ENCODE results near the gene APBB1. TPM values are rescaled to one million over a fixed set of nuclear protein-coding genes. Genes with fewer than 3 reads are reported as not detected.

Gene APBB1
- total RNA-seq (2014; rRNA removed; shearing (Covaris generic); ENCODE audit: low replicate concordance) = 9.2 and 19.4 TPM in 2 replicates

- in situ Hi-C loops (cut with HindIII; ENCODE audit: low pct_unique_long_range_greater_than_20kb, low sequenced_read_pairs) = no loop called here
- peak; percentile 41 for DNase-seq (ENCODE audit: low read depth)
Observed at GRCh38 chr11:6419009-6419631, at the start of gene APBB1. Gene APBB1, minus strand, starts transcription at chr11:6419094. Its CDS starts 7,747 bp downstream, at chr11:6411347.

DNA sequence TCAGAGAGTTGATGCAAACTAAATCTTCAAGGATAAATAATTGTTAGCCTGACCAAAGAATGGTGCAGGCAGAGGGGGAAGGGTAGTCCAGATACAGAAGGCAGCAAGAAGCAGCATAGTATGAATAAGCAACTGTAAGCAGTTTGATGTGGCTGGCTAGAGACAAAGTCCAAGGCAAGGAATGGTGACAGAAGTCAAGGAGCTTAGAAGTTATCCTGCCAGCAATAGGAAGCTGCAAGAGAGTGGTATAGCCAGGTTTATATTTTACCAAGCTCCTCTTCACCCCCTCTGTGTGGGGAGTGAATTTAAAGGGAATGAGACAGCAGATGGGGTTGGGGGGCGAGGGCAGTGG, 40.2 kb upstream of the APBB1 start:
- DNase-seq (ENCODE audit: low read depth) = no peak
- in situ Hi-C loops (cut with HindIII; ENCODE audit: low pct_unique_long_range_greater_than_20kb, low sequenced_read_pairs) = no loop called here

DNA sequence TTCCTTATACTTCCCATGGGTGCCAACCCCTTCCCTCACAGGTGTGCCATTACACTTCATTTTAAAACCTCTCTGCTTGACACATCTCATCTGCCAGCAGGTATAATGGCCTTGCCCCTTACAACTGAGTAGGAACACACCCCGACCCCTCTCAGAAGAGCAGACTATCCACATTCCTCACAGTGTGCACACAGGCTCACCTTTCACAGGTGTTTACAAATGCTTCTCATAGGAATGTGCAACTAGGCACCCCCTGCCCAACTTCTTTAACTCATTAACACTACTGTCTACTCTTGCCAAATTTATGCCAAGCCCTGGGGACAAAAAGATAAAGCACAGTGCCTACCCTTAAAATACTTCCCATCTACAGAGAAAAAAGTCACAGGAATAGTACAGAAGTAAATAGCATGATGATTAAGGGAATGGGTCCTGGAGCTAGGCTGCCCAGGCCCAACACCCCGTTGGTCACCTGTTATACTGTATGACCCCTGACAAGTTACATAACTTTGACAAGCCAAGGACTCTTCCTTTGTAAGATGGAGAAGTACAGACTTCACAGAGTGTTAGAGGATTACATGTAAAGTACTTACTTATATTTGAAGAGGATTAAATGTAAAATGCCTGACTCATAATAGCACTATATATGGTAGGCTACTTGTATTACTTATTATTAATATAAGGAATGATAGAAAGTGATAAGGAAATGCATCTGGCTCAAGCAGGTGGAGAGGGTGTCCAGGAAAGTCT, 39.6 kb upstream of the APBB1 start:
- in situ Hi-C loops (cut with HindIII; ENCODE audit: low pct_unique_long_range_greater_than_20kb, low sequenced_read_pairs) = no loop called here
- no peak for DNase-seq (ENCODE audit: low read depth)

DNA sequence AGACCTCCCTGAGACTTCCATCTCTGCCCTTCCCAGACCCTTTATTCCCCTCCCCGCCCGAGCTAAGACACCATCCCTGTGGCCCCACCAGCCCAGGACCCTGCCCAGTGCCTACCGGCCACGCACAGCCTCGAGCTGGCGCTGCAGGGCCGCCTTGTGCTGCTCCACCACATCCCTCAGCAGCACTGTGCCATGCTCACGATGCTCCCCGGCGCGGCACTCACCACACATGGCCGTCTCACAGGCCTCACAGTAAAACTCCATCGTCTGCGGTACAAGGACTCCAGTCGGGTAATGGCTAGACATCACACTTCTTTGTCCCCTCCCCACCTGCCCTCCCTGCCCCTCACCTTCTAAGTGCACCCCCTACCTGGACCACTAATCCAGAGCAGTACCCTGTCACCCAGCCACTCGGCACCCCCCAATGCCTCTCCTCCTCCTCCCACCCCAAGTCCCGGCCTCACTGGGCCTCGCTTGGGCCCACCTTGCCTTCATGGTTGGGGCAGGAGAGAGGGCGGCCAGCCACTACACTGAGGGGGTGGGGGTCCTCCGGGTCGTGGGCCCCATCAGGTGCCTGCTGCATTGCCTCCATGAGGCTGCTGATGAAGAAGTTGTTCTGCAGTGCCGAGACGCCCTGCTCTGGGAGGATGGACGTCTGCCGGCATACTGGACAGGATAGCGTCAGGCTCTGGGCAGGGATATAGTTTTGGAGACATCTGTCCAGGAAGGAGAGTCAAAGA, 38.9 kb upstream of the APBB1 start:
- no peak for DNase-seq (ENCODE audit: low read depth)
- in situ Hi-C loops (cut with HindIII; ENCODE audit: low pct_unique_long_range_greater_than_20kb, low sequenced_read_pairs) = no loop called here

DNA sequence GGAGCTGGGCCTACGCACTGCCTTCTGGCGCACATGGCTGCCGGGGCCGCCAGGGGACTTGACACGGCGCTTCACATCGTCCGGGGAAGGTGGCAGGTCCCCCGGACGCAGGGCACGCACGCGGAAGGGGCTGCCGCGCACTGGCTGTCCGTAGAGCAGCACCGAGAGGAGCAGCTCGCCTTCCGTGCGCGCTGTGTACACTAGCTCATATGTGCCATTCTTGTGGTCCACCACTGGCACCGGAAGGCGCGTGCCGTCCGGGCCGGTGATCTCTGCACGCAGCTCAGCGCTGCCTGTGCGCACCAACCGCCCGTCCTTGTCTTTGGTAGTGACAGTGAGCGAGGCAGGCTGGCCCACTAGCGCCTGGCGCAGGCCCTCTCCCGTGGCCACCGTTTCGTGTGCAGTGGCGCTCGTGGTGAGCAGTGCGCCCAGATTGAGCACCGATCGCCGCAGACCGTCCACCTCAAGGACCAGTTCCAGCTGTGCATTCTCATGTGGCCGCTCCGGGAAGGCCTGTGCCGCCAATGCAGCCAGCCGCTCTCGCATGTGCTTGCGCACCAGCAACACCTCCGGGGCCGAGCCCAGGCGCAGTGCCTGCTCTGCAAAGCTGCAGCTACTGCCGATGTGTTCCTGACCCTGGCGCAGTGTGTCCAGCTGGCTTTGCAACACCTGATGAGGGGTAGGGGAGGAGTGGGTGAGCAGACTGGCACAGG, 37.6 kb upstream of the APBB1 start:
- DNase-seq (ENCODE audit: low read depth) = no peak
- in situ Hi-C loops (cut with HindIII; ENCODE audit: low pct_unique_long_range_greater_than_20kb, low sequenced_read_pairs) = no loop called here

DNA sequence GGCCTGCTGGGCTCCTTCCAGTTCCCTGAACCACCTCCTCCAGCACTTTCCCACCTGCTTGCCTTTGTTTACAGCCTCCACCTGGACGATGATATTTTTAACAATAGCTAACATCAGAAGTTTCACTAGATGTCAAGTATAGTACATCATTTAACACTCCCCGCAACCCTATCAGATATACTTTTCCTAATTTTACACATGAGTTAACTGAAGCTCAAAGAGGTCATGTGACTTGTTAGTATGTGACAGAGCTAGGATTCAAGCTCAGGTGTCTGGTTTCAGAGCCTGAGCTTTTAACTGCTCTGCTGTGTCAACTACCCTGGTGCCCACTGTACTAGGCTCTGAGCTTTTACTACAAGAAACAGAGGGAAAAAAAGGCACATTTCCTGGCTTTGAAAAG, 36.2 kb upstream of the APBB1 start:
- in situ Hi-C loops (cut with HindIII; ENCODE audit: low pct_unique_long_range_greater_than_20kb, low sequenced_read_pairs) = no loop called here
- DNase-seq (ENCODE audit: low read depth) = no peak

DNA sequence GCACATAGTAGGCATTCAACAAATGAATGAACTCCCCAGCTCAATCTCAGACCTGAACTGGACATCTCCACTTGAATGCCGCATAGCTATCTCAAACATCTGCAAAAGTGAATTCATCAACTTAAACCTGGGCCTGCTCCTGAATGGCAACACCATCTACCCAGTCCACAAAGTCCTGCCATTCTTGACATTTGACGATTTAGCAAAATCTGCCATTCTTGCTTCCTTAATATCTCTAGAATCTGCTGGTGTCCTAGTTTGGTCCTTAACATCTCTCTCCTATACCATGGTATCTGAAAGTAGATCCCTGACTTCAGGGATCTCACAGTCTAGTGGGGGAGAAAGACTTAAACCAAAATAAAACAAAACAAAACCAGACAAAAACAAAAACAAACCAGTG, 34.3 kb upstream of the APBB1 start:
- in situ Hi-C loops (cut with HindIII; ENCODE audit: low pct_unique_long_range_greater_than_20kb, low sequenced_read_pairs) = no loop called here
- DNase-seq (ENCODE audit: low read depth) = no peak

GRCh38 chr11:6452219-6452618, 33.3 kb upstream of the APBB1 start:
- no peak for DNase-seq (ENCODE audit: low read depth)
- in situ Hi-C loops (cut with HindIII; ENCODE audit: low pct_unique_long_range_greater_than_20kb, low sequenced_read_pairs) = no loop called here

- DNase-seq (ENCODE audit: low read depth) = no peak
- in situ Hi-C loops (cut with HindIII; ENCODE audit: low pct_unique_long_range_greater_than_20kb, low sequenced_read_pairs) = no loop called here
Observed at GRCh38 chr11:6448574-6448973, 29.7 kb upstream of the APBB1 start.

DNA sequence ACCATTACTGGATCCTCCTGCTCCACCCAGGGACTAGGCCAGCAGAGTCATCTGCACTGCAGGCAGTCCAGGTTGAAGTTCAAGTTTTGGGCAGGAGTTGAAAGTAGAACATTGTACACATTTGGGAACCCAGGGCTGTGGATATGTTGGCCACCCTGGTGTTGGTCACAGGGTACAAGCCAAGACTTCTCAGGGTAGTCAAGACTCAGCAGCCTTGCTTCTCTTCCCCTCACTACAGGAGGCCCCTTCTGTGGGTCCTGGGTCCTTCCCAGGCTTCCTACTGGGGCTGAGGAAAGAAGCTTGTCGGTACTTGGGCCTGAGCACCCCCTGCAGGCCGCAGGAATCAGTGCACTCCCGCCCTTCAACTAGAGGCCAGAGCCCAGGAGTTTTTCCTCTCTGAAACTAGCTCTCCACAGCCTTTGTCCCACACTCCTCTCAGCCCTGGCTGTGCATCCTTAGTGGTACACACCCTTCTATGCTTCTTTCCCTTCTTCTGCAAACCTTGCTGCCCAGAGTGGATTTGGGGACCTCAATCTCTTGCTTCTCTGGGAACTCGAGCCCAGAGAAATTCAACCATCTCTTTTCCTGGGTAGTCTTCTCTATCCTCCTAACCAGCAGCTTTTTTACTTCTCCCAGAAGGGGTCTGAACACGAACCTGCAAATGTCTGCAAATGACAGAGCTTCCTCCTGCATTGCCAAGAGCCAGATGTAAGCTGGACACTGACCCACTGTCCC, 24.5 kb upstream of the APBB1 start:
- no peak for DNase-seq (ENCODE audit: low read depth)
- in situ Hi-C loops (cut with HindIII; ENCODE audit: low pct_unique_long_range_greater_than_20kb, low sequenced_read_pairs) = no loop called here

GRCh38 chr11:6442441-6442840, 23.5 kb upstream of the APBB1 start:
- in situ Hi-C loops (cut with HindIII; ENCODE audit: low pct_unique_long_range_greater_than_20kb, low sequenced_read_pairs) = no loop called here
- DNase-seq (ENCODE audit: low read depth) = no peak

DNA sequence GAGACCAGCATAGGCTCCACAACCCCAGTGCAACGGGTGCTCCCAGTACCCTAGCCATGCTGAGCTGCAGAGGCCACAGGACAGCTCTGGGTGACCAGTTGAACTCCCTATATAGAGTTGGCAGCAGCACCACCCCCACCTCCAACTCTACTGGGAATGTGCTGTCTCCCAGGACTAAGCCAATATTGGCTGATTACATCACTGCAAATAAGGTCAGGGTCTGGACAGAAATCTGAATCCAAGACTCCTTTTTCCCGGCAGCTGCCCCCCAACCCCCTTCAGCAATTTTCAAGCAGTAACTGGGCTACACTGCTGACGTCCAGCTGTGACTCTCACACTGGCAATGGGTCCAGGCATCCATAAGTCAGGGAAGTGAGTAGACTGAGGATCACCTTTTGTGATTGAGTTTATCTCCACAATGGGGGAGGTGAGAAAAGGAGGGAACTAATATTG, 22.0 kb upstream of the APBB1 start, which contains the start of gene HPX:
Gene HPX (minus strand): TSS at position 82 of the 453 bp plus-strand sequence. CDS start 24 bp downstream, at position 58.
- no peak for DNase-seq (ENCODE audit: low read depth)
- in situ Hi-C loops (cut with HindIII; ENCODE audit: low pct_unique_long_range_greater_than_20kb, low sequenced_read_pairs) = no loop called here

- in situ Hi-C loops (cut with HindIII; ENCODE audit: low pct_unique_long_range_greater_than_20kb, low sequenced_read_pairs) = no loop called here
- DNase-seq (ENCODE audit: low read depth) = peak; percentile 32
Observed at GRCh38 chr11:6438979-6439571, 20.2 kb upstream of the APBB1 start.

DNA sequence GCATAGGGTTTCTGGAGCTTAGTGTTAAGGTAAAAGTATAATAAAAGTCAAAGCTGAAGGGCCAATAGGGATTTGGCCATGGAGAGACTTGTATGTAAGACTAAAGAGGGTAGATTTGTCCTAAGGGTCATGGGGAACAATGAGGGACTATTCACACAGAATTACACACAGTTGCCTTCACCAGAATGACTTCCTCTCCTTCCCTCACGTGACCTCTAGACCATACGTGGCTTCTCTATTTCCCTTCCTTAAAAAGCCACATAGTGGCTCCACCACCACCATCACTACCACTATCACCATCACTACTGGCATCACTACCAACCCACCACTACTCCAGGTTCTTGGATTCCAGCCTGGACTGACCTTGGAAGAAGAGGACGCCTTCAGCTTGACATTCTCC, 19.1 kb upstream of the APBB1 start:
- DNase-seq (ENCODE audit: low read depth) = no peak
- in situ Hi-C loops (cut with HindIII; ENCODE audit: low pct_unique_long_range_greater_than_20kb, low sequenced_read_pairs) = no loop called here

DNA sequence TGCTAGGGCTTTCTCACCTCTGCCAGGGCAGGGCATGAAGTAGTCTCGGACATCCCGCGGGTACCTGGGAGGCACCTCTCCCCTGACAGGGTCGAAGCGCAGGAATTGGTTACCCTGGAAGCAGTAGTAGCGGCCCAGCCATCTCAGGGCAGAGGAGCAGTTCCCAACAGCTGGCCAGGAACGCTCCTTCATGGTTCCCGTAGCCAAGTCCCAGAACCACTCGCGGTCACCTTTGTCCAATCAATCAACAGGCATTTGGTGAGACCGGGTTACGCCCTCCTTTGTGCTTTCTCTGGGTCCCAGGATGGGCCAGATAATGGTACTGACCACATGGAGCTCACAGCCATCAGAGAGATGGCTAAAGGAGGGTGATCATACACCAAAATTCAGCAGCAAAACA, 18.5 kb upstream of the APBB1 start:
- DNase-seq (ENCODE audit: low read depth) = no peak
- in situ Hi-C loops (cut with HindIII; ENCODE audit: low pct_unique_long_range_greater_than_20kb, low sequenced_read_pairs) = no loop called here

DNA sequence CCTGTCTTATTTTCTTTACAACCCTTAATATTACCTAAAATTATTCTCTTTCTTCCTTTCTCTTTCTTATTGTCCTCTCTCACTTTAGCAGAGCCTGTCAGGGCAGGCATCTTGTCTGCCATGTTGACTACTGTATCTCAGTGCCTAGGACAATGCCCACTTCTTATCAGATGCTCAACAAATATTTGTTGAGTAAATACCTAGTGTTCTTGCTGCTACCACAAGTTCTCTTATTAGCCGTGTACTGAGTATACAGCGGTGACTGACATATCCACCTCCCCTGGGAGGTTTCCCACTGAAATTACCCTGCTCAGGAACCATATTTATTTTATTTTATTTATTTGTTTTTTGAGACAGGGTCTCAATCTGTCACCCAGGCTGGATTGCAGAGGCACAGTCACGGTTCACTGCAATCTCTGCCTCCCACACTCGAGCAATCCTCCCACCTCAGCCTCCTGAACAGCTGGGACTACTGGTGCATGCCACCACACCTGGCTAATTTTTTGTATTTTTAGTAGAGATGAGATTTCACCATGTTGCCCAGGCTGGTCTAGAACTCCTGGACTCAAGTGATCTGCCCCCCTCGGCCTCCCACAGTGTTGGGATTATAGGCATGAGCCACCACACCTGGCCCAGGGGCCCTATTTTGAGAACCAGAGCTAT, 15.2 kb upstream of the APBB1 start:
- DNase-seq (ENCODE audit: low read depth) = no peak
- in situ Hi-C loops (cut with HindIII; ENCODE audit: low pct_unique_long_range_greater_than_20kb, low sequenced_read_pairs) = no loop called here

- in situ Hi-C loops (cut with HindIII; ENCODE audit: low pct_unique_long_range_greater_than_20kb, low sequenced_read_pairs) = no loop called here
- DNase-seq (ENCODE audit: low read depth) = peak; percentile 35
Observed at GRCh38 chr11:6431861-6432260, 13.0 kb upstream of the APBB1 start.

Measured in Caki2 (cell line).